Adipocyte (in vitro differentiated cells): ENCODE measurements around the gene WRNIP1.

Experiments
- DNase-seq: peaks from one replicate; pipeline ENCODE4 v3.0.0-alpha.2; 2015; ENCODE audit warnings: low read depth
- H3K27me3 ChIP-seq: replicated peaks from 2 replicates; pipeline ENCODE4 v1.7.0; 2013; ENCODE audit warnings: mild to moderate bottlenecking, low read length, moderate library complexity; ENCODE audit not compliant: control insufficient read depth, insufficient read depth
- H3K36me3 ChIP-seq: 2 replicates; pipeline ENCODE4 v1.7.0; 2013; ENCODE audit warnings: low read length, mild to moderate bottlenecking, moderate library complexity; ENCODE audit not compliant: control insufficient read depth, insufficient read depth, severe bottlenecking
- H3K4me1 ChIP-seq: 2 replicates; pipeline ENCODE4 v1.7.0; 2013; ENCODE audit warnings: mild to moderate bottlenecking, low read length, moderate library complexity; ENCODE audit not compliant: control insufficient read depth, insufficient read depth
- H3K4me3 ChIP-seq: 2 replicates; pipeline ENCODE4 v1.7.0; 2013; ENCODE audit warnings: mild to moderate bottlenecking, low read length, moderate library complexity
- H3K9ac ChIP-seq: 2 replicates; pipeline ENCODE4 v1.7.0; 2013; ENCODE audit warnings: mild to moderate bottlenecking, low read length, moderate library complexity
- H3K9me3 ChIP-seq: 2 replicates; pipeline ENCODE4 v1.7.0; 2013; ENCODE audit warnings: mild to moderate bottlenecking, low read length, moderate library complexity; ENCODE audit not compliant: control insufficient read depth

Gene WRNIP1

DNA sequence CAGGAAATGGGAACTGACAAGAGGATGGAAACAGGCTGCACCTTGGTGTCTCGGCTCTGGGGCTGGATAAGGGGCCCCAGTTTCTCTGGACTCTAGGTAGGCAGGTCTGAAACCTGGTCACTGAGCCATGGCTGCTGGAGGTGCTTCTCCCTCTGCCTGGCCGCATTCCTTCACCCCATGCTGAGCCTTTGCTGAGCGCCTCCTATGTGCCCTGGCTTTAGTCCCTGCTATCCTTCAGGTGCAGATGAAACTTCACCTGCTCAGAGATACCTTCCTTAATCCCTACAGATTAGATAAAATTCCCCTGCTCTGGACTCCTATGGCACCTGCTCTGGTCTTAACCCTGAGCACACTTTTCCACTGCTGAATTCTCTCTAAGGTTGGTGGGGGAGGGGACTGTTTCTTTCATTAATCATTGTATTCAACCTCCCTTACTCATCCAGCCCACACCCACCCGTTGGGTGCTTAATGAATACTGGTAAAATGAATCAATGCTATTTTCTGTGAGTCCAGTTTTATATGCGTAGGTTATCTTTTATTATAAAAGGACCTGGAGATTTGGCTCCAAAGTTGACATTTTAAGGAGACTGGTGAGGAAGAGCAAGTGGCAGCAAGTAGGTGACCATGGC lies 33.8 kb upstream of the WRNIP1 start:
- H3K9ac ChIP-seq = no peak overlapping the region
- H3K4me3 ChIP-seq = no peak overlapping the region
- H3K4me1 ChIP-seq = peaks cover 10% of the 10 kb centered on the region
- DNase-seq = no peak
- no peaks in the 10 kb centered on the region for H3K27me3 ChIP-seq
- no peaks in the 10 kb centered on the region for H3K9me3 ChIP-seq
- H3K36me3 ChIP-seq = no peaks in the 10 kb centered on the region

GRCh38 chr6:2732503-2733089 lies 32.6 kb upstream of the WRNIP1 start:
- no peaks in the 10 kb centered on the region for H3K36me3 ChIP-seq
- peaks cover 10% of the 10 kb centered on the region for H3K4me1 ChIP-seq
- H3K9me3 ChIP-seq = no peaks in the 10 kb centered on the region
- no peaks in the 10 kb centered on the region for H3K27me3 ChIP-seq
- no peak overlapping the region for H3K9ac ChIP-seq
- no peak overlapping the region for H3K4me3 ChIP-seq
- DNase-seq = no peak

DNA sequence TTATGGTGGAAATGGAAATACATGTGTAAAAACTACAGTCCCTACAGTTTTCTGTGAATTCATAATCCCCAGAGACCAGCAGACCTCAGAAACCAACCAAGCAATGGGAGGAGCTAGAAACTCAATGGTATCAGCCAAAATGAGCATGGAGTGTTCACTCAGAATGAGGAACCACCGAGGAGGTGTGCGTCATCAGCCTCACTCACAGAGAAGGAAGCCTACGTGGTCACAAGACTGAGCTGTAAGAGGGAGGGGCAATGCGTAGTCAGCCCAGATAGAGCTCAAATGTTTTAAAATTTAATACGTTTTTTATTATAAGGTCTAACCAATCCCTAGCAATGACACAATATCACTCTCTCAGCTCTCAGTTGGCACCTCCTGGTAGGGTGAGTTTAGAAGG lies 31.9 kb upstream of the WRNIP1 start:
- Histone ChIP-seq H3K4me1 (peaks cover 10% of the 10 kb centered on the region), H3K9me3 (no peaks in the 10 kb centered on the region)
- no peak for DNase-seq

DNA sequence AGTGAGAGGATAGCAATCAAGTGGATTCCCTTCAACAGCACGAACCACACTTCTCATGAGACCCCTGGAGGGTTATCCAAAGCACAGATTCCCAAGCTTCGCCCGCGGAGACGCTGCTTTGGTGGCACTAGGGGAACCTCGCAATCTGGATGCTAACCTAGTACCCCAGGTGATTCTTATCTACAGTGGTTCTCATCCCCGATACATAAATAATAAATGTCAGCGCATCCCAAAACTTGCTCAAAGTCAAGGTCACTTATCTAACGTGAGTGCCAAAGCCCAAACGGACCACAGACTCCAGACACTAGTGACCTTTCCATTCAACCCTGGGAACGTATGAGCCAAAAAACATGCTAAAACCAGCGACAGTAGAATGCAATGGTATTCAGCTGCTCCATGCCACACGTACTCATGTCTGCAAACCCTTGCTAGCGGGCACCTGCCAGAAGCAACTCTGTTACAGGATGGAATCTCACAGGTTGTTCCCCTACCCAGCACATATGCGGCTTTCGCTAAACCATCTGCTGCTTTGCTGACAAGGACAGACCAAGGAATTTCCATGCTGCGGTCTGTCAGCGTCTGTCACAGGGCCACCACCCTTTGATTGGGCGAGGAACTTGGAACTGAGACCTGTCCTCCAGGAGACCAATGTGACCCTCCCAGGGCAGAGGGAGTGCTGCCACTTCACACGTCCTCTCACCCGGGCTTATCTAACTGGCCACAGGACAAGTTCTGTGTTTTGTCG lies 31.3 kb upstream of the WRNIP1 start:
- Histone ChIP-seq H3K27me3 (no peaks in the 10 kb centered on the region), H3K4me1 (peaks cover 10% of the 10 kb centered on the region), H3K9me3 (no peaks in the 10 kb centered on the region), H3K36me3 (no peaks in the 10 kb centered on the region), H3K4me3 (no peak overlapping the region), H3K9ac (no peak overlapping the region)
- DNase-seq = no peak

More for the DNA sequence above, 31.9 kb upstream of the WRNIP1 start:
- no peaks in the 10 kb centered on the region for H3K27me3 ChIP-seq
- no peaks in the 10 kb centered on the region for H3K36me3 ChIP-seq
- no peak overlapping the region for H3K9ac ChIP-seq
- H3K4me3 ChIP-seq = no peak overlapping the region

DNA sequence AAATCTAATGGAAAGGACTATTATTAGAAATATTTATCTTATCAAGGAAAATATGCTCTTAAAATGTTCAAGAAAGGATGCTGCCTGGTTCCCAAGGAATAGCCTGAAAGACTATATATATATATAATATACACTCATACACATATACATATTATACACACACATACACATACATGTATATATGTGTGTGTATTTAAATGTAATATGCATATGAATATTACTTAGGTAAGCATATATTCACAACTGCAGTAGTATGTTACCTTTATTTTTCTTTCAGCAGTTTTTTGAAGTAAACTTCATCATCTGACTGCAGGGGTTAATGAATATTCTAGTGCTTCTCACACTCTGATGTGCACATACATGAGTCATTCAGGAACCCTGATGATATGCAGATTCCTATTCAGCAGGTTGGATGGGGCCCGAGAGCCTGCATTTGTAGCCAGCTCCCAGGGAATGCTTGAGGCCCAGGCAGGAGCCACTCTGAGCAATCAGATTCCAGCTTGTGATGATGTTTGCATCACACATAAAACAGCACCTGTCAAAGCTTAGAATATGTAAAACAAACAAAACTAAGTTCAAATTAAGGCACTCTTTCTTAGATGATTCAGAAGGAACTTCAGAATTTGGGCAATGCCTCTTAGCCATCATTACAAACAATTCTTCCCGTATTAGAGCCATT lies 30.6 kb upstream of the WRNIP1 start:
- Histone ChIP-seq H3K4me1 (peaks cover 10% of the 10 kb centered on the region), H3K9ac (no peak overlapping the region), H3K27me3 (no peaks in the 10 kb centered on the region), H3K9me3 (no peaks in the 10 kb centered on the region), H3K36me3 (no peaks in the 10 kb centered on the region), H3K4me3 (no peak overlapping the region)
- no peak for DNase-seq

- no peak overlapping the region for H3K4me3 ChIP-seq
- no peaks in the 10 kb centered on the region for H3K27me3 ChIP-seq
- peaks cover 10% of the 10 kb centered on the region for H3K4me1 ChIP-seq
- H3K36me3 ChIP-seq = no peaks in the 10 kb centered on the region
- no peak overlapping the region for H3K9ac ChIP-seq
- no peaks in the 10 kb centered on the region for H3K9me3 ChIP-seq
- no peak for DNase-seq
Measured at GRCh38 chr6:2737885-2738284, 27.3 kb upstream of the WRNIP1 start.

DNA sequence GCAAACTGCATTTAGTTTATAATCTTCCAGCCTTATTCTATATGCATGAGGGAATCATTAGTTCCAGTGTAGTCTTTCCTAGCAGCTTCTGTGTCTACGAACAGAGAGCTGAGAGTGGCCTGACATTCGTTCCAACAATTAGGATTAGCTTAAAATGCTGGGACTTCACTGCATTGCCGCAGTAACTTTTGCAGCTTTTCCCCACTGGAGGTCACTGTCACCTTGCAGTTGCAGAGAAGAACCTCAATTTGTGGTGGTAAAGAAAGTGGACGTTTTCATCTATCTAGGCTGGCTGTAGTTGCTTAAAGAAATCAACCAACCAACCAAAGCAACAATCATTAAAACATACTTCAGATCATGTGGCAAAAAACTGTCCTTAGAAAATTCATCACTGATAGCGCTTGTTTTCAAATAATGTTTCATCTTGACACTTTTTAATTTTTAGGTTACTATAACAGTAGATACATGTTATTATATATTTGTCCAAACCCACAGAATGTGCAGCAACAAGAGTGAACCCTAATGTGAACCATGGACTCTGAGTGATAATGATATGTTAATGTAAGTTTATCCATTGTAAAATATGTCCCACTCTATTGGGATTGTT lies 26.7 kb upstream of the WRNIP1 start:
- Histone ChIP-seq H3K9me3 (no peaks in the 10 kb centered on the region), H3K4me3 (no peak overlapping the region), H3K4me1 (peaks cover 4% of the 10 kb centered on the region), H3K27me3 (no peaks in the 10 kb centered on the region), H3K9ac (no peak overlapping the region), H3K36me3 (no peaks in the 10 kb centered on the region)
- DNase-seq = peak; percentile 78

GRCh38 chr6:2739335-2739734 lies 25.9 kb upstream of the WRNIP1 start:
- no peak overlapping the region for H3K4me3 ChIP-seq
- H3K9me3 ChIP-seq = no peaks in the 10 kb centered on the region
- DNase-seq = no peak
- no peaks in the 10 kb centered on the region for H3K36me3 ChIP-seq
- peaks cover 4% of the 10 kb centered on the region for H3K4me1 ChIP-seq
- no peaks in the 10 kb centered on the region for H3K27me3 ChIP-seq
- no peak overlapping the region for H3K9ac ChIP-seq

DNA sequence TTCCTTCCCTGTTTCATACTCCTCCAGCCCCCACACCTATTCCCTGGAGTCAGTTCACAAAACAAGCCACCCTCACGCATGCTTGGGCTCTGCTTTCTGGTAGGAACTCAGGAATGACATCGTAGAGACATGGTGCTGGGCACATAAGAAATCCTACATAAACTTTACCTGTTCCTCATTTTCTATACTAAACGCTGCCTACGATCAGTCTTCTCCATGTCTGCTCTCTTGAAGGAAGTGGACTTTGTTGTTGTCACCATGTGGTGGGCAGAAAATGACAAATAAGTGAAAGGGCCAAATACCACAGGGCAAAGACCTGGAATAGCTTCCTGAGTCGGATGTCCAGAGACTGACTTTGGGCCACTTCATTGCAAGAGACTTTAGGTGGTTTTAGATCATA lies 24.6 kb upstream of the WRNIP1 start:
- peaks cover 4% of the 10 kb centered on the region for H3K4me1 ChIP-seq
- H3K9me3 ChIP-seq = no peaks in the 10 kb centered on the region
- no peak overlapping the region for H3K9ac ChIP-seq
- H3K27me3 ChIP-seq = no peaks in the 10 kb centered on the region
- no peak for DNase-seq
- no peaks in the 10 kb centered on the region for H3K36me3 ChIP-seq
- H3K4me3 ChIP-seq = no peak overlapping the region

DNA sequence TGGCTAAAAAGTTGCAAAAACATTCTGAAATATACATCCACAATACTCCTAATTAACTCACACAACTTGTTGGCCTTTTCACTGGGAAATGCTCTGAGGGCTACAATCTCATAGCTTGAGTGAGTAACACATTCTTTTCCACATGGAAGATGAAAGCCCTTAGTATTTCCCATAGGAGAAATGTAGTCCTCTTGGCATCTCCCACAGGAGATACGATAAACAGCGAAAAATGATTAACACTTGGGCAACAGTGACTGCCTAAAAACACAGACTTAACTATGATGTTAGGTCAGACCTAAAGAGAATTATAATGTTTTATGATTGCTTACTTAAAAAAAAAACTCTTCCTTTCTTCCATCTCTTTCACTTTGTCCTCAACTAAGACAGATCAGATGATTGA lies 23.4 kb upstream of the WRNIP1 start:
- no peak overlapping the region for H3K9ac ChIP-seq
- H3K4me1 ChIP-seq = peaks cover 4% of the 10 kb centered on the region
- H3K4me3 ChIP-seq = no peak overlapping the region
- no peaks in the 10 kb centered on the region for H3K27me3 ChIP-seq
- no peaks in the 10 kb centered on the region for H3K36me3 ChIP-seq
- no peaks in the 10 kb centered on the region for H3K9me3 ChIP-seq
- no peak for DNase-seq
